NT2/D1 (cell line): ENCODE data around the gene MAP3K10.

Experiments
- DNase-seq: peaks from one replicate; pipeline ENCODE4 v3.0.0-alpha.2; 2011; ENCODE audit warnings: low read depth, low spot score
- H3K27me3 ChIP-seq: 2 replicates; pipeline ENCODE4 v1.6.0; 2011; ENCODE audit warnings: mild to moderate bottlenecking; ENCODE audit not compliant: insufficient read length, insufficient read depth
- H3K36me3 ChIP-seq: 2 replicates; pipeline ENCODE4 v1.6.1; 2011; ENCODE audit warnings: mild to moderate bottlenecking, low read length, mixed read lengths; ENCODE audit not compliant: insufficient read depth, insufficient read length
- H3K4me1 ChIP-seq: 2 replicates; pipeline ENCODE4 v1.5.1; 2011; ENCODE audit not compliant: insufficient read depth, insufficient read length
- H3K4me3 ChIP-seq: 2 replicates; pipeline ENCODE4 v1.5.1; 2011; ENCODE audit warnings: low read depth; ENCODE audit not compliant: insufficient read length
- H3K9ac ChIP-seq: 2 replicates; pipeline ENCODE4 v1.6.0; 2011; ENCODE audit warnings: low read depth; ENCODE audit not compliant: insufficient read length
- H3K9me3 ChIP-seq: 2 replicates; pipeline ENCODE4 v1.5.1; 2011; ENCODE audit warnings: mild to moderate bottlenecking, low read length; ENCODE audit not compliant: insufficient read depth
- SUZ12 ChIP-seq: IDR thresholded peaks from 2 replicates; pipeline ENCODE4 v1.6.1; 2011; ENCODE audit not compliant: insufficient read length, insufficient read depth; ENCODE audit errors: extremely low read depth
- YY1 ChIP-seq: IDR thresholded peaks from 2 replicates; pipeline ENCODE4 v1.6.1; 2011; ENCODE audit not compliant: insufficient read length, insufficient read depth
- ZNF274 ChIP-seq: IDR thresholded peaks from 2 replicates; pipeline ENCODE4 v1.6.1; 2011; ENCODE audit warnings: mild to moderate bottlenecking, low read depth, low read length

MAP3K10 gene

DNA sequence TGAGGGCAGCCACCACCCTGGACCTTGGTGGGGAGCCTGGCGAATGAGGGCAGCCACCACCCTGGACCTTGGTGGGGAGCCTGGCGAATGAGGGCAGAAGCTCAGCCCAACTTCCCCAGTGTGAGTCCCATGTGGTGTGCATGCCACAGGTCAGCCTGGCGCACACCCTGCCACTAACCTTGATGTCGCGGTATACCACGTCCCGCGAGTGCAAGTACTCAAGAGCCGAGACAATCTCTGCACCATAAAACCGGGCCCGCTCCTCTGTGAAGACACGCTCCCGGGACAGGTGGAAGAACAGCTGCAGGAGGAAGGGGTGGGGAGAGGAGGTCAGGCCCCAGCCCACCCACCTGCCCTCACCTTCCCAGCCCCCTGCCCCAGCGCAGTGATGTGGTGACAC is 46.6 kb downstream of the MAP3K10 start:
- TF ChIP-seq YY1, result no peak
- TF ChIP-seq ZNF274, result no peak
- no peak for TF ChIP-seq SUZ12
- Histone ChIP-seq H3K27me3 (no peaks in the 10 kb centered on the region), H3K9me3 (no peaks in the 10 kb centered on the region), H3K36me3 (peaks cover 84% of the 10 kb centered on the region), H3K4me3 (no peak overlapping the region), H3K4me1 (peaks cover 6% of the 10 kb centered on the region), H3K9ac (no peak overlapping the region)
- no peak for DNase-seq

DNA sequence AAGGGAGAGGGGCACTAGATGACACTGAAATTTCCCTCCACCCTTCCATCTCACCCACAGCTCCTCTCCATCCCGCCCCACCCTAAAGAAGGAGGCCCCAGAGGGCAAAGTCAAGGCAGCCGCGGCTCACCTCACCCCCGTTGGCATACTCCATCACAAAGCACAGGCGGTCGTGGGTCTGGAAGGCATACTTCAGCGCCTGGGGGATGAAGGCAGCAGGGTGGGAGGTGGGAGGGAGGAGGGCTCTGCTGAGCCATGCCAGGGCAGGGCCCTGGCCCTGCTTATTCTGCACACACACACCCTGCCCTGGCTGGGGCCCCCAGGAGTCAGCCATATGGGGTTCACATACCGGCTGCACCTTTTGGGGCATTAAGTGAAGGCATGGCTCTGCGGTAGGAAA is 47.5 kb downstream of the MAP3K10 start:
- no peaks in the 10 kb centered on the region for H3K27me3 ChIP-seq
- H3K36me3 ChIP-seq, result peaks cover 83% of the 10 kb centered on the region
- TF ChIP-seq ZNF274 (no peak), YY1 (no peak), SUZ12 (no peak)
- H3K9me3 ChIP-seq, result no peaks in the 10 kb centered on the region
- H3K9ac ChIP-seq, result no peak overlapping the region
- no peak for DNase-seq
- no peak overlapping the region for H3K4me3 ChIP-seq
- no peaks in the 10 kb centered on the region for H3K4me1 ChIP-seq

DNA sequence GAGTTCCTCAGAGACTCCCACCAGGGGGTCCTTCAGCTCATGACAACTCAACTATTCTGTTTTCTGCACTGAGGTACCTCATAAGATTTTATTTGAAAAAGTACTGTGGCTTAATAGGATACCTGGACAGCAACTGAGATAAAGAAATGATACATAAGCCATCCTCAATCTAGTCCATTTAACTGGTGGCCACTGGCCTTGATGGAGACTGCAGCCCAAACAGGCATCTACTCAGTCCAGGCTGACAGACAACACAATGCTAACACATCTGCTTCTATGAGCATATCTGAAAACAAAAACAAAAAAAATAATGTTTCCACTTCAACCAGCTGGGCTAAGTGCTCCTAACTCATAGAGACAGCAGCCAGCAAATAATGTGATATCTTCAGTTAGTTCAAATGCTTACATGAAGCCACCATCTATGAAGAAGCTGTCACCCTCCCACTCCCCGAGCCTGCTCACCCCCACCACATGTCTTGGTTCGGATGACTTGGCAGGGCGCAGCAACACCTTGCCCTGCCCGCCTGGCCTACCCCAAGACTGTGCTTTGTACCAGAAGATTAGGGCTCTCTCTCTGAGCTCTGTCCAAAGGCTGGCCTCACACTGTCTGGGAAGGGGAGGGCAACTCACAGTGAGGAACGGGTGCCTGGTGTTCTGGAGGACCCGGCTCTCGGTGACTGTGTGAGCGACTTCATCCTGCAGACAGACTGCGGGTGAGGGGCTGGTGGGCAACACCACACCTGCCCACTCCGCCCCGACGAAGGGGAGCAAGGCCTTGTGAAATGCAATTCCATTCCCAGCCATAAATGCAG is 48.4 kb downstream of the MAP3K10 start:
- Histone ChIP-seq H3K9me3 (no peaks in the 10 kb centered on the region), H3K9ac (no peak overlapping the region), H3K36me3 (peaks cover 80% of the 10 kb centered on the region), H3K4me3 (no peak overlapping the region), H3K27me3 (no peaks in the 10 kb centered on the region), H3K4me1 (peaks cover under 1% of the 10 kb centered on the region)
- TF ChIP-seq ZNF274, result no peak
- TF ChIP-seq SUZ12, result no peak
- no peak for TF ChIP-seq YY1
- DNase-seq, result no peak

DNA sequence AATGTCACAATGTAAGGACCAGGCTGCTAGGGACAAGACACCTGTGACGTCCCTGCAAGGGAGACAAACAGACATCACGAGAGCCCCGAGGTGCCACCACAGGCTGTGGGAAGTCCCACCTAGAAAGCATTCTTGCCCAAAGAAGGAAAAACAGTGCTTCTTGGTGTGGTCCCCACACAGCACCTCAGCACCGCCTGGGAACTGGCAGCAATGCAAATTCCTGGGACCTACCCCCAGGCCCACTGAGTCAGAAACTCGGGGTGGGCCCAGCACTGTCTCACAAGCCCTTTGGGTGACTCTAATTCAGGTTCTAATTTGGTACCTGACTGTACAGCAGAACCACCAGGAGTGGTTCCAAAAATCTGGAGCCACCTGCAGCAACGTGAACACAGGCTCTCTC is 49.1 kb downstream of the MAP3K10 start:
- no peak for TF ChIP-seq ZNF274
- TF ChIP-seq YY1, result no peak
- no peak for TF ChIP-seq SUZ12
- Histone ChIP-seq H3K36me3 (peaks cover 72% of the 10 kb centered on the region), H3K4me1 (peaks cover 3% of the 10 kb centered on the region), H3K4me3 (no peak overlapping the region), H3K9ac (no peak overlapping the region), H3K27me3 (no peaks in the 10 kb centered on the region), H3K9me3 (no peaks in the 10 kb centered on the region)
- DNase-seq, result no peak

DNA sequence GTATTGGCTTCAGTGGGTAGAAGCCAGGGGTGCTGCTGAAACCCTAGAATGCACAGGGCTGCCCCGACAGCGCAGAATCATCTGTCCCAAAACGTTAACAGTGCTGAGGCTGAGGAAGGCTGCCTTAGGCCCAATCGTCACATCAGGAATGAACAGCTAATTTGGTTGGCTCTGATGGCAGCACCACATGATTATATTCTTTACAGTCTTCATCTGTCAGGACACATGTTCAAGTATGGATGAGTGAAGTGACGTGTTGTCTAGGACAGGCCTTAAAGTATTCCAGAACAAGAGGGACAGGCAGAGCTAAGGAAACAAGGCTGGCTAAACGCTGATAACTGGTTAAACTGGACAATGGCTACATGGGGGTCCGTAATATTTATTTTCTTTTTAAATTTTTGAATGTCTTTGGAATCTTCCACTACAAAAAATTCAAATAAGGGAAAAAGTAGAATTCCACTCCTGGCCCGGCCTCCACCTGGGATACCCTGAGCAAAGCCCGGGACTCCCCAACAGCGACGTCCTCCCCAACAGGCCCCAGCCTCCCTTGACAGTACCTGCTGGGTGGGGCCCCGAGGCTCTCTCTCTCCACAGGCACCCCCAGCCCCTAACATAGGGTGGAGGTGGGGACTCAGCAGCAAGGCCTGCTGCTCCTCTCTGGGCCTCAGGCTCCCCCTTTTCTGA is 50.0 kb downstream of the MAP3K10 start:
- Histone ChIP-seq H3K36me3 (peaks cover 64% of the 10 kb centered on the region), H3K9ac (no peak overlapping the region), H3K9me3 (no peaks in the 10 kb centered on the region), H3K27me3 (no peaks in the 10 kb centered on the region), H3K4me3 (no peak overlapping the region), H3K4me1 (peaks cover 5% of the 10 kb centered on the region)
- TF ChIP-seq YY1 (no peak), ZNF274 (no peak), SUZ12 (no peak)
- no peak for DNase-seq

DNA sequence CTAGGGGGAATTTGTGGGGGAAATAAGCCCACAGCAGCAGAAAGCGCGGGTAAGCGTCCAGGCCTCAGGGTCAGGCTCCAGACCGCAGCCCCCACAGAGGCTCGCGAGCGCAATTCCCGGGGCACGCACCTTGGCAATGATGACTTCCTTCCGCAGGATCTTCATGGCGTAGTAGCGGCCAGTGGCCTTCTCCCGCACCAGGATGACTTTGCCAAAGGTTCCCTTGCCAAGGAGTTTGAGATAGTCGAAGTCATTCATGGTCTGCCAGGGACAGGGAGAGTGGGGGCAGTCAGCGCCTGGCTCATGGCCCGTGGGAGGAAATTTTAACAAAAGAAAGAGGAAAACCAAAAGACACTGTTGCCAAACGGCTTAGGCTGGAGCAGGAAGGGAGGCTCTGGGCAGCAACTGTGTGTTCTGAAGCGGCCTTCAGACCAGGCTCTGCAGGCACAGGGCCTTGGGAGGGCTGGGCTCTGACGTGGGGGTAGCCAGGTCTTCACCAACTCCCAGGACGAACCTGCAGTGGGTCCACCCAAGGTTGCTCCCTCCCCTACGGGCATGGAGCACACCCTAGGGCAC is 50.7 kb downstream of the MAP3K10 start:
- no peak for TF ChIP-seq ZNF274
- no peak for TF ChIP-seq YY1
- TF ChIP-seq SUZ12, result no peak
- Histone ChIP-seq H3K36me3 (peaks cover 58% of the 10 kb centered on the region), H3K9me3 (no peaks in the 10 kb centered on the region), H3K27me3 (no peaks in the 10 kb centered on the region), H3K4me1 (peaks cover 5% of the 10 kb centered on the region), H3K4me3 (no peak overlapping the region), H3K9ac (no peak overlapping the region)
- DNase-seq, result no peak

DNA sequence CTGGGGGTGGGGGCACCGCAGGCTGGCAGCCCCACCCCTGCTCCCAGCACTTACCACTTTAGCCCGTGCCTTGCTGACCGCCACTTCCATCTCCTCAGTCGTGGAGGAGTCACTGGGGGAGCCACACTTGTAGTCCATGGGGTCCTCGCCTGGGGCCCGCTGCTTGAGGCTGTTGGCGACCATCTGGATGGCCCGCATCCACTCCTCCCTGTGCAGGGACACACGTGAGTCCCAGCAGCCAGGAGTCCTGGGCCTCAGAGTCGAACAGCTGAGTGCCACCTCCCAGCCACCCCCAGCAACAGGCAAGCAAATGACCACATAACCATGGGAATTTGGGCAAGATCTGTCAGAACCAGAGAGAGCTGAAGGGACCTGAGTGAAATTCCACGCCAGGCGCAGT is 51.3 kb downstream of the MAP3K10 start:
- H3K4me3 ChIP-seq, result no peak overlapping the region
- H3K4me1 ChIP-seq, result peaks cover 5% of the 10 kb centered on the region
- H3K9me3 ChIP-seq, result no peaks in the 10 kb centered on the region
- no peak for DNase-seq
- H3K36me3 ChIP-seq, result peaks cover 55% of the 10 kb centered on the region
- no peak overlapping the region for H3K9ac ChIP-seq
- H3K27me3 ChIP-seq, result no peaks in the 10 kb centered on the region
- no peak for TF ChIP-seq ZNF274
- no peak for TF ChIP-seq SUZ12
- TF ChIP-seq YY1, result no peak
